Gastrocnemius medialis (tissue), 4 donors: ENCODE results near the gene PVALB. TPM values are rescaled to one million over a fixed set of nuclear protein-coding genes. Genes with fewer than 3 reads are reported as not detected.

ENCODE experiments used
- ATAC-seq, 2 donors: fragments of 150-250 bp; one replicate each; pipeline ENCODE4 v1.9.1; 2016
- DNase-seq, 2 donors: peaks; one replicate each; pipeline ENCODE4 v3.0.0-alpha.2; 2019
- H3K27ac ChIP-seq, 4 donors: fragments of 200-600 bp; sonication (generic); 1 replicate in 1 of 4; 2 replicates in 3 of 4; pipeline ENCODE4 v1.5.1; 2016 to 2018; ENCODE audit warnings: mild to moderate bottlenecking in 2 of 4, moderate library complexity in 1 of 4
- H3K27me3 ChIP-seq, 3 donors: fragments of 200-600 bp; sonication (generic) in 2 of 3; 1 replicate in 1 of 3; 2 replicates in 2 of 3; pipeline versions ENCODE4 v1.5.1 to v1.6.0; 2016 to 2019; ENCODE audit warnings: mild to moderate bottlenecking in 1 of 3, moderate library complexity in 1 of 3
- H3K36me3 ChIP-seq, 2 donors: fragments of 200-600 bp; sonication (generic) in 1 of 2; one replicate each; pipeline ENCODE4 v1.5.1; 2017 to 2018
- H3K4me1 ChIP-seq, 2 donors: fragments of 200-600 bp; sonication (generic) in 1 of 2; one replicate each; pipeline ENCODE4 v1.5.1; 2016 to 2017; ENCODE audit warnings: mild to moderate bottlenecking in 2 of 2
- H3K4me3 ChIP-seq, 4 donors: fragments of 200-600 bp; sonication (generic) in 3 of 4; 1 replicate in 1 of 4; 2 replicates in 3 of 4; pipeline ENCODE4 v1.5.1; 2016 to 2019; ENCODE audit warnings: mild to moderate bottlenecking in 2 of 4
- H3K9me3 ChIP-seq, 3 donors: fragments of 200-600 bp; sonication (generic) in 2 of 3; 1 replicate in 1 of 3; 2 replicates in 2 of 3; pipeline ENCODE4 v1.5.1; 2016 to 2019
- POLR2A ChIP-seq, 2 donors: fragments of 450-650 bp; IDR thresholded peaks; one replicate each; pipeline ENCODE4 v1.6.1; 2017; ENCODE audit warnings: antibody characterized with exemption in 2 of 2, mild to moderate bottlenecking in 2 of 2, moderate library complexity in 2 of 2
- in situ Hi-C, 4 donors: fragments of 200-750 bp; cut with MboI; loops; one replicate each; pipeline versions ENCODE4 v1.15.0 to v1.8.0; 2017; ENCODE audit warnings: low sequenced_read_pairs in 4 of 4
- intact Hi-C: fragments of 100-400 bp; cut with DNase I; formaldehyde crosslinking; loops from one replicate; pipeline ENCODE4 v1.15.1; 2023; ENCODE audit warnings: low total_unique reads
- total RNA-seq, 4 donors: library from RNA; depleted of rRNA; stranded (reverse); fragments of >200 nt; gene quantifications; one replicate each; pipeline versions ENCODE4 v1.1.0 to v1.2.3, GENCODE V29; 2016
- TF ChIP-seq, protein P1 (sequence below), 5 experiments: fragments of 450-650 bp in 3 of 5; fragments of 200-600 bp in 2 of 5; sonication (generic) in 2 of 5; IDR thresholded peaks in 4 of 5; conservative IDR thresholded peaks in 1 of 5; 1 replicate in 4 of 5; 2 replicates in 1 of 5; pipeline ENCODE4 v1.5.1; 2016 to 2019; ENCODE audit warnings: antibody characterized with exemption in 5 of 5, mild to moderate bottlenecking in 3 of 5, moderate library complexity in 3 of 5

The PVALB gene, protein sequence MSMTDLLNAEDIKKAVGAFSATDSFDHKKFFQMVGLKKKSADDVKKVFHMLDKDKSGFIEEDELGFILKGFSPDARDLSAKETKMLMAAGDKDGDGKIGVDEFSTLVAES
- total RNA-seq, result 1 to 10 TPM in 2 of 4 donors, not detected in 2; 1.2 to 4.1 TPM

DNA sequence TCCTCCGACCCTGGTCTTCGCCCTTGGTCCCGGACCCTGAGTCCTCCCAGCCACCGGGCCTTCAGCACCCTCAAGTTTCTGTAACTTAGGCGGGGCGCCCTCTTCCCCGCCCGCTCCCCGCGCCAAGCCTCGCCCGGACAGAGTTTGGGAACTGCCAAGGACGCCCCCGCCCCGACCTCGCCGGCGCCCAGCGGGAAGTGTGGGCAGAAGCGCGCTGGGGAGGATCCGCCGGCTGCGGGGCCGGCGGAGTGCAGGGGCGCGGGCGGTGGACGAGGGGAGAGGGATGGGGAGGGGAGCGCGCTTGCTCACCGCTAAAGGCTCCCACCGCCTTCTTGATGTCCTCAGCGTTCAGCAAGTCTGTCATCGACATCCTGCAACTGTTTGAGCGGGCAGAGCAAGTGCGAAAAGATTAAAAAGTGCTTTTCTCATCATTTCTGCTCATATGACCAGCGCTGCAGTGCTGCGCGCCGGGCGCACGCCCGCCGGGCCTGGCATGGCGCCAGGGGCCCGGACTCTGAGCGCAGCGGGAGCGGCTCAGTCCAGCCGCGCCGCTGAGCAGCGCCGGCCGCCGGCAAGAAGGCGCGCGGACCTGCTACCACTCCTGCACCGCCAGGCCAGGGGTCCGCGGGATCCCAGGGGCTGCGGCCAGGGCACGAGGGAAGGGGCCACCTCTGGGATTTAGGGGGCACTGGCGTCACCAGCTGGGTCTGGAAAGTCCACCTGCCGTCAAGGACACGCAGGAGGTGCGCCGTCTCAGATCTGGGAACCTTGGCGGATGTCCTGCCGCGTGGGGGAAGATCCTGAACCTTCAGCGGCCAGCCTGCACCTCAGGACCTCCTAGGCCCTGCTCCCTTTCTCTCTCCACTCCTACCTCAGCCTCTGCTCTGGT, at the start of gene PVALB:
Gene PVALB, minus strand, starts transcription at position 400 of the 889 bp plus-strand sequence. Its CDS starts 30 bp downstream, at position 370.
- TF ChIP-seq, protein P1, sequence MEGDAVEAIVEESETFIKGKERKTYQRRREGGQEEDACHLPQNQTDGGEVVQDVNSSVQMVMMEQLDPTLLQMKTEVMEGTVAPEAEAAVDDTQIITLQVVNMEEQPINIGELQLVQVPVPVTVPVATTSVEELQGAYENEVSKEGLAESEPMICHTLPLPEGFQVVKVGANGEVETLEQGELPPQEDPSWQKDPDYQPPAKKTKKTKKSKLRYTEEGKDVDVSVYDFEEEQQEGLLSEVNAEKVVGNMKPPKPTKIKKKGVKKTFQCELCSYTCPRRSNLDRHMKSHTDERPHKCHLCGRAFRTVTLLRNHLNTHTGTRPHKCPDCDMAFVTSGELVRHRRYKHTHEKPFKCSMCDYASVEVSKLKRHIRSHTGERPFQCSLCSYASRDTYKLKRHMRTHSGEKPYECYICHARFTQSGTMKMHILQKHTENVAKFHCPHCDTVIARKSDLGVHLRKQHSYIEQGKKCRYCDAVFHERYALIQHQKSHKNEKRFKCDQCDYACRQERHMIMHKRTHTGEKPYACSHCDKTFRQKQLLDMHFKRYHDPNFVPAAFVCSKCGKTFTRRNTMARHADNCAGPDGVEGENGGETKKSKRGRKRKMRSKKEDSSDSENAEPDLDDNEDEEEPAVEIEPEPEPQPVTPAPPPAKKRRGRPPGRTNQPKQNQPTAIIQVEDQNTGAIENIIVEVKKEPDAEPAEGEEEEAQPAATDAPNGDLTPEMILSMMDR (IDR thresholded peaks at IDR 0.05 in 4 of 5, conservative IDR thresholded peaks at IDR 0.05 in 1 of 5), result no peak
- no peak for TF ChIP-seq POLR2A (IDR thresholded peaks at IDR 0.05)
- in situ Hi-C loops (no loop called here), intact Hi-C loops (no loop called here)
- Histone ChIP-seq H3K27ac (no peak within 1 kb of the TSS), H3K4me1 (peaks cover 3 to 6% of the 10 kb centered on the region in 2 donors), H3K9me3 (no peaks in the 10 kb centered on the region), H3K36me3 (no peaks in the 10 kb centered on the region), H3K4me3 (peak within 1 kb of the TSS in 3 of 4 donors; percentile 15 to 38 (median 35)), H3K27me3 (peaks cover 47 to 60% (median 56%) of the 10 kb centered on the region in 3 donors)
- peak in 1 of 2 donors; percentile 44 for ATAC-seq
- DNase-seq, result no peak

DNA sequence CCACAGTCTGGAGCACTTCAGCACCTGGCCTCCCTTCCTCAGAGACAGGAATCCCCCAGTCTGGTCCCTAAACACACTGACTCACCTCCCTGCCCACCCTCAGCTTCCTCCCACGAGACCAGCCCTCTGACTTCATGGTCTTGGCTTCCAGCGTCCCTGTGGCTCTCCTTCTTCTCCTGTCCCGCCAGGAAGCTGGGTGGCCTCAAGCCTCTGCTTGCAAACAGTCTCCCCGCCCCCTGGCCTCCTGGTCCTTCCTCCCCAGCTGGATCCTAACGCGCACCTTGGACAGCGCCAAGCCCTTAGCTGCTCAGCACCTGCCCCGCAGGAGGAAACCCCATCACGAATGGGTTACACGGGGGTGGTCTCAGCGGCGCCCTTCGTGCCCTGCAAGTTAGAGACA, 48.5 kb upstream of the PVALB start:
- Histone ChIP-seq H3K27me3 (peaks cover 0 to 9% (median 7%) of the 10 kb centered on the region in 3 donors), H3K36me3 (no peaks in the 10 kb centered on the region), H3K9me3 (no peaks in the 10 kb centered on the region), H3K27ac (no peak overlapping the region), H3K4me1 (no peaks in the 10 kb centered on the region), H3K4me3 (no peak overlapping the region)
- no peak for TF ChIP-seq POLR2A (IDR thresholded peaks at IDR 0.05)
- TF ChIP-seq, protein P1 (IDR thresholded peaks at IDR 0.05 in 4 of 5, conservative IDR thresholded peaks at IDR 0.05 in 1 of 5), result no peak
- ATAC-seq (no peak), DNase-seq (no peak)
- in situ Hi-C loops (no loop called here), intact Hi-C loops (no loop called here)

DNA sequence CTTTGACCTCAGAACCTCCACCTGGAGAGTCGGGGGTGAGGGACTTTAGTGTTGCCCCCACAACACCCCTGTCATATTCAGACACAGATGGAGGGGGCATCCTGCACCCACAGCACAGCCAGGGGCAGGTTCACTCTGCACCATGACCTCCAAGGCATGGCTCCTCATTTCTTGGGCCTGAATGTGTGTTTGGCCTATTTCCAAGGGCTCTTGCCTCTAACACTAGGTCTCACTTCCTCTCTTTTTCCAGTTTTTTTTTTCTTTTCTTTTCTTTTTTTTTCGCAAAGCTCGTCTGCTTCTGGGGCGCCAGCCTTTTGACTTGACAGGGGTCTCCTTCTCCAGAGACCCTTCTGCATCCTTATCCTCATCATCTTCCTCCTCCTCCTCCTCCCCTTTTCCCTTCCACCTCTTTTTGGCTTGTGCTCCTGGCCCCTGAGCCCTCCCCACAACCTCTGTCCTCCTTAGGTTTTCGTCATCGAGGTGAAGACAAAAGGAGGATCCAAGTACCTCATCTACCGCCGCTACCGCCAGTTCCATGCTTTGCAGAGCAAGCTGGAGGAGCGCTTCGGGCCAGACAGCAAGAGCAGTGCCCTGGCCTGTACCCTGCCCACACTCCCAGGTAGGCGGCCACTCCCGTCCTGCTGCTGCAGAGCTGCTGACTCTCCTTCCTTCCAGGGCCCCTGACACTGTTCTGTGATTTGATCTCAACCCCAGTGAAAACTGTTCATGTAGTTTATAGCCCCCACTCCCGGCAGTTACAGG, 47.8 kb upstream of the PVALB start:
- ATAC-seq (no peak), DNase-seq (no peak)
- Histone ChIP-seq H3K4me1 (no peaks in the 10 kb centered on the region), H3K36me3 (no peaks in the 10 kb centered on the region), H3K27me3 (peaks cover 0 to 9% (median 7%) of the 10 kb centered on the region in 3 donors), H3K4me3 (no peak overlapping the region), H3K27ac (no peak overlapping the region), H3K9me3 (no peaks in the 10 kb centered on the region)
- no peak for TF ChIP-seq POLR2A (IDR thresholded peaks at IDR 0.05)
- TF ChIP-seq, protein P1 (IDR thresholded peaks at IDR 0.05 in 4 of 5, conservative IDR thresholded peaks at IDR 0.05 in 1 of 5), result no peak
- in situ Hi-C loops (no loop called here), intact Hi-C loops (no loop called here)

DNA sequence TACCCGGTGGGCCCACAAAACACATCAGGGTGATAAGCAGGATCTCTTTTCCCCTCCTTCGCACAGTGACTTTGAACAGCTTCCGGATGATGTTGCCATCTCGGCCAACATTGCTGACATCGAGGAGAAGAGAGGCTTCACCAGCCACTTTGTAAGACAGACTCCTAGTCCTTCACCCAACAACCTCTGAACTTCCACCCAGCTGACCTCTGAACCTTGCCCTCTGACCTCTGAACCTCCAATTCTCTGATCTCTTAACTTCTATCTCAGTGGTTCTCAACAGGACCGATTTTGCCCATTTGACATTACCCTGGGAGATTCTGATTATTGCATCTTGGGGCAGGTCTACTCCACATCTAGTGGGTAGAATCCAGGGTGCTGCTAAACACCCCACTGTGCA, 47.1 kb upstream of the PVALB start:
- no peaks in the 10 kb centered on the region for H3K36me3 ChIP-seq
- no peaks in the 10 kb centered on the region for H3K4me1 ChIP-seq
- ATAC-seq, result no peak
- no peak for DNase-seq
- intact Hi-C loops (no loop called here), in situ Hi-C loops (no loop called here)
- no peaks in the 10 kb centered on the region for H3K9me3 ChIP-seq
- H3K4me3 ChIP-seq, result no peak overlapping the region
- H3K27ac ChIP-seq, result no peak overlapping the region
- H3K27me3 ChIP-seq, result peaks cover 0 to 7% (median 6%) of the 10 kb centered on the region in 3 donors
- TF ChIP-seq, protein P1 (IDR thresholded peaks at IDR 0.05 in 4 of 5, conservative IDR thresholded peaks at IDR 0.05 in 1 of 5), result no peak
